DOHH2 (cell line): ENCODE data around the gene NDUFC2.

Experiments
- CTCF ChIP-seq: fragments of 200-600 bp; sonication (generic); IDR thresholded peaks from one replicate; pipeline ENCODE4 v1.5.1; 2014; ENCODE audit warnings: antibody characterized with exemption, mild to moderate bottlenecking, low read depth, low read length; ENCODE audit not compliant: poor library complexity, severe bottlenecking
- EZH2phosphoT487 ChIP-seq: fragments of 200-600 bp; sonication (generic); IDR thresholded peaks from 2 replicates; pipeline ENCODE4 v1.6.1; 2017; ENCODE audit warnings: borderline replicate concordance, mild to moderate bottlenecking, antibody characterized with exemption, low read length, moderate library complexity, mixed read lengths

DNA sequence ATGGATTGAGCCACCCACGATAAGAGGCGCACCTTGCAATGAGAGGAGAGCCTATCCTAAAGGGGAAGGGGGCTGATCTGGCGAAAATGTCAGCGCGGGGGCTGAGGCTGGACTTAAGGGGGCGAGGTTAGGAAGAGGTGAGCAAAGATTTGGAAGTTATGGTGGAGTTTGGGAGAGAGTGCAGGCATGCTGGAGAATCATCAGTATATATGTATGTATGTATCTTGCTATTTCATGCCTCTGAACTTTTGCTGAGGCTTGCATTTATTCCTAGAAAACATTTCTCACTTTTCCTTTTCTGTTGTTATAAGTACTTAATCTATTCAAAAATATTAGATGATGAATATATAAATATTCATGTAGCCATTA, 33.2 kb downstream of the NDUFC2 start:
- TF ChIP-seq CTCF (peak; percentile 18), EZH2phosphoT487 (no peak)
